GM18517 (cell line): ENCODE results near the gene ARSA.
"Not testable (repeated sequence)": the region's sequence is repeated elsewhere in the genome, so short reads cannot be mapped to it uniquely, and the experiment has no call there.

ENCODE experiments used
- ATAC-seq: cut with Tn5 transposase; IDR thresholded peaks from one replicate; pipeline ENCODE4 v1.9.1; 2021; ENCODE audit warnings: mild to moderate bottlenecking, moderate library complexity; ENCODE audit not compliant: unreplicated experiment

Gene ARSA

DNA sequence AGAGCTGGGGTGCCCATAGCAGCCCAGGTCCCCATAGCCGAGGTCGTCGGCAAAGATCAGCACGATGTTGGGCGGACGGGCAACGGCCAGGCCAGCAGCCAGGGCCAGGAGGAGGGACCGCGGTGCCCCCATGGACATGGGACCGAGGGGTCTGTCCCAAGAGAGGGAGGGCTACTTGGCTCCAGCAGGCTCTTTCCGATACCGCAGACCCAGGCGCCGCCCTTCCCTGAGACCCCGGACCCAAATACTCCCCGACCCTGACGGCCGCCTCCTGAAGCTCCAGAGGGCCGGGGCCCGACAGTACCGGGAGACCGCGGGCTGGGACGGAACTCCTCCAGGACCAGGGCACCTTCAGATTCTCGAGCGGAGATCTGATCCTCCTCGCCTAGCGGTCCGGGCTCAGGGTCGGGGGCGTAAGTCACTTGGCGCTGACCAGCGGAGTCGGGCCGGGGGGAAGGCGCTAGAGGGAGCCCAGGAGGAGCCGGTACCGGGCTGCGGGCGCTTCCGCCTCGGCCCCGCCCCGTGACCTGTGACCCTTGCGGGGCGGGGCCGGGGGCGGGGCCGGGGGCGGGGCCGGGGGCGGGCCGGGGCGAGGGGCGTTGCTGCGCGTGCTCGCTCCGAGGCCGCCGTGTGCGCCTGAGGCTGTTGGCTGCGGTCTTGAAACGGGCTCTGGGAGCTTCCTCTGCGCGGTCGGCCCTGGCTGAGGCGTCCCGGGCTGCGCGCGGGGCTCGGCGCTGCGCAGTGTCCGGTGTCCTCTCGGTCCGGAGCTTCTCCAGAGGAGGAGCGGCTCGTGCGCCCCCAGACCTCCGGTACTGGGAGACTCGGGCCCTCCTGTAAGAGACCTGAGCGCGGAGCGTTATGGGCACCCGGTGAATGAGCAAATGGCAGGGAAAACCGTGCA lies at the start of gene ARSA:
TSS of gene ARSA (minus strand) at position 511 of the 901 bp plus-strand sequence. CDS start at position 138, 373 bp downstream.
- peak; percentile 58 for ATAC-seq

DNA sequence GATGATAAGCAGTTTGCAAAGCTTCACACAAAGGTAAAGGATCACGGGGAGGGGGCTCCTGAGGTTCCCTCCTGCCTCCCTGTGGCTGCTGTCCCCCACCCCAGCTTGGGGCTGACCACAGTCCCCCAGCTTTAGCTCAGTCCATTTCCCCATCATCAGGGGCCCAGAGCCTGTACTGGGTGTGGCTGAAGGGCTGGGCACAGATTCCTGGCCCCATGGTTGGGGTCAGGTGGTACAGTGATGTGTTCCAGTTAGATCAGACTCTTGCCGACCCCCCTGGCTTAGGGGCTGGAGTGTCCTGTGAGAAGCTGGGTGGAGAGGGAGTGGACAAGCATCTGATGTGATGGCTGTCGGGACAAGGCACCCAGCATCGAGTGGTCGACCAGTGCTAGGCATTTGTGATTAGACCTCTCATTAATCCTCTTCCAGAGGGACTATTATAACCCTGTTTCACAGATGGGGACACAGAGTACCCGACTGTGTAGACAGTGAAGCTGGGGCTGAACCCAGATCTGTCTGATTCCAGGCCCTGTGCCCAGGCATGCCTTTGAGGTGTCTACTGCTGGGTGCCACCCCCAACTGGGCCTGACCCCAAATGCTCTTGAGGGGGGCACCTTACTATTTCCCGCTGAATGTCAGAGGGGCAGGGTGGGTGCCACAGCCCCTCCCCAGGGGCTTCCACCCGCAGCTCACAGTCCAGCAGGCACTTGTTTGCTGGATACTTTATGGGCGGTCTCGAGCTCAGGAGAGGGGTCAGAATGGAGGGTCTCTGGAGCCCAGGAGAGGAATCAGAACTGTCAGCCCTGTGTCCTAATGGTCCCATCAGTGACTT lies 48.9 kb upstream of the ARSA start:
- ATAC-seq: no peak

DNA sequence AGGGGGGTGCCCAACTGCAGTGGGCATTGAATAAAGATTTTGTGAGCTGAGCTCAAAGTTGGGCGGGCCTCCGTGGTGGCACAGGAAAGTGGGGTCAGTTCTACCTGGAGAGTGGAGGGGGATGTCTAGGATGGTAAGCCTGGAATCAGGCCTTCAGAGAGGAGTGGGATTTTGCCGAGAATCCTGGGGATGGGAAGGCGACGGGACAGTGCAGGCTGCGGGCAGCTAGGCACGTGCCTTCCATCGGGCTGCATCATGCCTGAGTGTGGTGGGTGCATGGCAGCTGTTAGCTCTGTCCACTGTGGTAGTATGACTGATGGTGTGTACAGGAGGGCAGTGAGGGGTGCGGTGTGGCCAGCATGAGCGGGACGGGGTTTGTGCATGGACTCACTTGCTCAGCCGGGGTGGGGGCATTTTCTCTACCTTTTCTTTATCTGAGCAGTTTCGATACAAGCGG lies 48.3 kb upstream of the ARSA start:
- no peak for ATAC-seq

DNA sequence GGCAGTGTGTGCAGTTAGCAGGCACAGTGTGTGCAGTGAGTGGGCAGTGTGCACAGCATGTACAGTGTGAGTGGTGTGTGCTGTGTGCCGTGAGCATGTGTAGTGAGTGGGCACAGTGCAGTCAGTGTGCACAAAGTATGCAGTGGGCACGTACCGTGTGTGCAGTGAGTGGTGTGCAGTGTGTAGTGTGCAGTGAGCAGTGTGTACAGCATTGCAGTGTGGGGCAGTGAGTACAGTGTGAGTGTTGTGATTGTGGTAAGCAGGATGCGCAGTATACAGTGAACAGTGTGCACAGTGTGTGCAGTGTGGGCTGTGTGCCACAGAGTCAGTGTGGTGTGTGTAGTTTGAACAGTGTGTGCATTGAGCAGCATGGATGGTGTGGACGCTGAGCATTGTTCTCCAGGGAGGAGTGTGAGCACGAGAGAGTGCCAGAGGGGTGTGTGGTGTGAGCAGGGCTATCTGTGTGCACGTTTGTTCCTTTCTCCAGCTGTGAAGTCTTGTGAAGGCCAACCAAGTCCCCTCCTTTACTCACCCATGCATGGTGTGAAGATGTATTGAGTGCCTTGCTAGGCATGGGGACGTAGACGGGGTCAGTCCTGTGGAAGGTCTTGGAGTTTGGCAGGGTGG lies 47.7 kb upstream of the ARSA start:
- no peak for ATAC-seq

DNA sequence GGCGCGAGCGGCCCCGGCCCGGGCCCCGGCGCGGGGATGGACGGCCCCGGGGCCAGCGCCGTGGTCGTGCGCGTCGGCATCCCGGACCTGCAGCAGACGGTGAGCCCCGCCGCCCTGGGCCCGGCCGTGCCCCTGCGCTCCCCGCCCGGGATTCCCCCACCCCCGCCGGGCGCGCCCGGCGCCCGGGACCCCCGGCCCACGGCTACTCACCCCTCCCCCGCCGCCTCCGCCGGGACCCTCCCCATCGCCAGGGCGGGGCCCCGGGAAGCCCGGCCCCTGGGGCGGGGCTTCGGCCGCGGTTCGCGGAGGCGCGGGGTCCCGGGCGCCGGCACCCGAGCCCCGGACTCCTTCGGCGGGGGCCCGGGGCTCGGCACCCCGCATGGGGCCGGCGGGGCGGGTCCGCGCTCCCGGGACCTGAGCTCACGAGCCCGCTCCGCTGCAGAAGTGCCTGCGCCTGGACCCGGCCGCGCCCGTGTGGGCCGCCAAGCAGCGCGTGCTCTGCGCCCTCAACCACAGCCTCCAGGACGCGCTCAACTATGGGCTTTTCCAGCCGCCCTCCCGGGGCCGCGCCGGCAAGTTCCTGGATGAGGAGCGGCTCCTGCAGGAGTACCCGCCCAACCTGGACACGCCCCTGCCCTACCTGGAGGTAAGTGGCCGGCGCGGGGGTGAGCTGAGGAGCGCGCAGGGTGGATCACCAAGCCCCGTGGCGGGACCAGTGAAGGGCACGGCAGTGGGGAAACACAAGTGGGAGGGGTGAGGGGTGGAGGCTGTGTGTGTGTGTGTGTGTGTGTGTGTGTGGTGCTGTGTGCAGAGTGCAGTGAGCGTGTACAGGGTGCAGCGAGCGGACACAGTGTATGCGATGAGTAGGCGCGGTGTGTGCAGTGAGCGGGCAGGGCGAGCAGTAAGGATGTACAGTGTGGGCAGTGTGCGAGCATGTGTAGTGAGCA lies 46.9 kb upstream of the ARSA start:
- no peak for ATAC-seq

DNA sequence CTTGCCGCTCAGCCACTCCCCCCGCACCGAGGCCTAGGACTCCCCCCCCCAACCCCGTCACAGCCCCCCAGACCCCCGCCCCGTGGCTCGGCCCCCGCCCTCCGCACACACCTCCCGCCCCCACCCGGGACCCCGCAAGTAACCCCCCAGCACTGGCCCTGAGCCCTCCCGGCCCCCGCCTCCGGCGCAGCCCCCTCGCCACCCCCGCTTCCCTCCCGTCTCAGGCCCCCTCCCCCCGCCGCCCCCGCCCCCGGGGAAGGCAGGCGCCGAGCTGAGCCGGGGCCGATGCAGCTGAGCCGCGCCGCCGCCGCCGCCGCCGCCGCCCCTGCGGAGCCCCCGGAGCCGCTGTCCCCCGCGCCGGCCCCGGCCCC lies 46.2 kb upstream of the ARSA start:
- ATAC-seq: no peak

DNA sequence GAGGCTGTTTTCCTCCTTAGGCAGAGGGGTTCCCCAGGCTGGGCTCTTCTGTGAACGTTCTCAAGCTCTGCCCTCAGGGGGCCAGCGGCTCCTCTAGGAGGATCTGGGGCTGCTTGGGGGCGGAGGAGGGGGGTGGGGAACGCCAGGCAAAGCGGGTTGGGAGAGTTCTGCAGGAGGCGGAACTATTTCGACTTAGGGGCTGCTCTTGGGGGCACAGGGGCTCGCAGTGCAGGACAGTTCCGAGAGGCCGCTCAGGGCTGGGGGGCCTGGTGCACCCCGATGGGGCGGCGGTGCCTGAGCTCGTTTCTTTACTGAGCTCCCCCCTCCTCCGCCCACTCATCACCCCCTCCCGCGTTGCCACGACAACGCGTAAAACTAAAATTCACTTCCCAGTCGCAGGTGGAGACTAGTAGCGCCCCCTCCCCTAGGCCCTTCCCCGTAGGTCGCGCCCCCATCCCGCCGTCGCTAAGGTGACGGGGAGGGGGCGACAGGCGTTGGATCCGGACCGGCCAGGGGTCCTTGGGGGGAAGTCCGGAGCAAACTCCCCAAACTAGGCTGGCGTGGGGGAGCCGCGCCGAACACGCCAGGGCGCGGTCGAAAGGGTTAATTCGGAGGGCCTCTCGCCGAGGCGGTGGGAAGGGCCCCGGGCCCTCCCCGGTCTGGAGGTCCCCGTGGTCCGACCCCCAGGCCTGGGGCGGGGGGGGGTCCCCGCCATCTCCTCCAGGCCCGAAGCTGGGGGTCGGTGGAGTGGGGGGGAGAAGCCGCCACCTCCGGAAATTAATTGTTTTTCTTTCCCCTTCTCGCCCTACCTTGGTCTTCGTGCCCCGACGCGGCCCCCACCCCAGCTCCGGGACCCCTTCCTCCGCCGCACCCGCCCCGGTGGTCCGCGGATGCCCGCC lies 45.5 kb upstream of the ARSA start:
- ATAC-seq: no peak

DNA sequence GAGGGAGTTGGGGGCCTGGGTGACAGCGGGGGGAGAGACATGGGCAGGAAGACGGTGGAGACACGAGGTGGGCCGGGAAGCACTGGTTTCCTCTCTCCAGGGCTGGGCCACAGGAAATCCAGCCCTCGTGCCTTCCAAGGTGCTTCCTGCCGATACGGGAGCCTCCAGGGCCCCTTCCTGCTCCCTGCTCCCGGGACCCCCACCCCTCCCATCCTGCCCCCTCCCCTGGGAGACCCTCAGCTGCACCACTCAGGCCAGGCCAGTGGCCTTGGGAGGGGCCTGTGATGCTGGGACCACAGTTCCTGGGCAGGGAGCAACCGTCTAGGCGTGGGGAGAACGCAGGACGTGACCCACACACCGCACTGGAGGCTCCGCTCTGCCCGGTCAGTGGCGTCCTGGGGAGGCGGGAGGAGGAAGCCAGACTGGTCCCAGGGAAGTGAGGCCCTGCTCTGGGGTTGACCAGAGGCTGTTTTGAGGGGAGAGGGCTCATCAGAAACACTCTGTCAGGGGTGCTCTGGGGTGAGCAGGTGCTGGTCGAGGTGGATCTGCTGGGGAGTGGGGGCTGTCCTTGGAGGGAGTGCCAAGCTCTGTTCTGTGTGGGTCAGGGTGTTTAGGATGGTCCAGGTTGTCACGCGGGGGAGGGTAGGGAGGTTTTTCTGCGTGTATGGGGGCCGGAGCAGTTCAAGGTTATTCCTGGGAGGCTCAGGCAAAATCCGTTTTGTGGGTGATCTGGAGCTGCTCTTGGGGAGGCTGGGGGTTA lies 44.7 kb upstream of the ARSA start, which contains the start of gene SHANK3:
TSS of gene SHANK3 (plus strand) at position 353 of the 760 bp plus-strand sequence.
- ATAC-seq: no peak

DNA sequence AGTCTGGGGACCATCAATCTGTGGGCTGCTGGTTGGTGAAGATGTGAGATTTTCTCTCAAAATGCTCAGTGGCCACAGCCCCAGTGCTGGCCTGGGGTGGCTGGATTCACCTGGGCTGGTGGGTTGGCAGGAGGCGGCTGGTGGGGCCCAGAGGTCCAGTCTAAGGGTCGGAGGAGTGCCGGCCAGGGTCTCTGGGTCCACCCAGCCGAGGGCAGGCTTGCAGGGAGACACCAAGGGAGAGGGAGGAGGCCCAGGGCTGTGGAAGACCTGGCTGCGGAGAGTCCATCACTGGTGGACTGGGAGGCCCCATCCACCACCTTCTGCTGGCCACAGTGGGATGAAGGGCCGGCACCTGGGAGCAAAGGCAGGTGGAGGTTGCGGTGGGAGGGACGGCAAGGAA lies 44.1 kb upstream of the ARSA start:
- no peak for ATAC-seq

DNA sequence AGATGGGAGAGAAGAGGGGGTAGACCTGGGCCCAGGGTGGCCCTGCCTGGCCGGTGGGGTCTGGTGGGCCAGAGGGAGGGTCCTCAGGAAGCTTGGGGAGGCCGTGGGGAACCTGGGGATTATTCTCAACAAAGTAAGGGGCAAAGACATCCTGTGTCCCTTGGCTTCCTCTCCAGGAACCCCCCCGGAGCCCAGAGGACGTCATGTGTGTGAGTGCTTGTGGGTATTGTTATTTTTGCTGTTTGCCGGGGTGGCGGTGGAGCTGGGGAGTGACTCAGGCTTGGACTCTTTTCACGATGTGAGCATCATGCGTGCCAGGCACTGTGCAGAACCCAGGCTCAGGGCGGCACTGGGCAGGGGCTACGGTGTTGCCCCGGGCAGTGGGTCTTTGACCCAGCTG lies 43.7 kb upstream of the ARSA start:
- ATAC-seq: no peak

DNA sequence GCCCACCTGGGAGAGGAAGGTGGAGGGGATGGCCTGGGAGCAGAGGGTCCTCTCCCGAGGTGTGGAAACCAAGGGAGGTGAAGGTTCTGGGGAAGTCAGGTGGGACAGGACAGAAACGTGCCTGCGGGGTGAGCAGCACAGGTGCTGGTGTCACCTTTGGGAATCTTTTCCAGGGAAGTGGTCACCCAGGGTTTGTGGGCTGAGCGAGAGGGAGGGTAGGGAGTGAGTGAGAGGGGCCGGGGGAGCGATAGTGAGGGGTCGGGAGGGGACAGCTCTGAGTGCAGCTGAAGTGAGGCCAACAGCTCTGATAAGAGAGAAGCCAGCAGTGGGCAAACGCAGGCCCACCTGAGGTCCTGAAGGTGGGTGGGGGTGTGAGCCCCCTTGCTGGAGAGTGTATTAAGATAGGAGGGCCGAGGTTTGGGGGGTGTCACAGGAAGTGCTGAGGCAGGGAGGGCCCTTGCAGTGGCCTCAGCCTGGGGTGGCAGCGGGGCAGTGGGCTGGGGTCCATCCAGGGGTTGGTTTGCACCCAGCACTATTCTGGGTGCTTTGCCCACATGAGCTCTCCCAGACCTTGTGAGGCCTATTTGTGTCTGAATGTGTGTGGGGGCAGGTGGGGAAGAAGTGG lies 43.1 kb upstream of the ARSA start:
- no peak for ATAC-seq

DNA sequence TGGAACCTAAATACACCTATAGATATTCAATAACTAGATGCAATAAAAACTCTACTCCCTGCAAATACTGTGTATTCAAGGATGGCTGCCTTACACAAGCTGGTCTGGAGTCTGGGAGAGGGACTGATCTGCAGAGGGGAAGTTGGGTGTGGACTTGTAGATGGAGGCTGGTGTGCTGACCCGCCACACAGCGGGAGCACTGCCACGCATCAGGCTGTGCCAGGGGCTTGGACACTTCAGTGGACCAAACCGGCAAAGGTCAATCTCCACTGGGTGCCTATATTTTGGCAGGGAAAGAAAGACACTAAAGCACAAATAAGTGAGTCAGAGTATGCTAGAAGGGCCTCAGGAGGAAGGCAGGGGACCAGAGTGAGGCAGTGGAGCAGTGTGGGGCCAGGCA lies 42.6 kb upstream of the ARSA start:
- ATAC-seq: no peak

DNA sequence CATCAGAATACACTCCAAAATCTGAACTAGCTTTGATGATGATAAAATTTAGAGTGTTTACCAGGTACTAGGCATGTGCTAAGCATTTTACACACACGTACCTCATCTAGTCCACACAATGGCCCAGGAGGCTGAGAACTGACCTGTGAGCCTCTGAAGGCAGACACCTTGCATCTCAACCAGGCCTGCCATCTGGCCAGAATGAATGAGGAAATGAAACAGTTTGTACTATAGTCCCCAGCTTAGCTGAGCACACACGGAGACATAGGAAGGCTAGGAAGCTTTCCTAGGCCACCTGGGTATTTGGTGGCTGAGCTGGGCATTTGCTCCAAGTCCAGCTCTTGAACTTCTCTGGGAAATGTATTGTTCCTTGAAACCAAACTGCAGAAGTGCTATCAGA lies 37.8 kb upstream of the ARSA start:
- no peak for ATAC-seq

DNA sequence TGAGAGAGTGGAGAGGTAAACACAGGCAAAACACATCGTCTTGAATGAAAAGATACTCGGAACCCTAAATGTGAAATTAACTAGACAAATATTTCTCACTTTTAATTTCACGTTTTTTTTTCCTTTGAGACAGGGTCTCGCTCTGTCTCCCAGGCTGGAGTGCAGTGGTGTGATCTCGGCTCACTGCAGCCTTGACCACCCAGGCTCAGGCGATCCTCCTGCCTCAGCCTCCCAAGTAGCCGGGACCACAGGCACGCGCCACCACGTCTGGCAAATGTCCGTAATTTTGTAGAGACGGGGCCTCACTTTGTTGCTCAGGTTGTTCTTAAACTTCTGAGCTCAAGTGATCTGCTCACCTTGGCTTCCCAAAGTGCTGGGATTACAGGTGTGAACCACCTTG lies 37.3 kb upstream of the ARSA start:
- ATAC-seq: no peak

DNA sequence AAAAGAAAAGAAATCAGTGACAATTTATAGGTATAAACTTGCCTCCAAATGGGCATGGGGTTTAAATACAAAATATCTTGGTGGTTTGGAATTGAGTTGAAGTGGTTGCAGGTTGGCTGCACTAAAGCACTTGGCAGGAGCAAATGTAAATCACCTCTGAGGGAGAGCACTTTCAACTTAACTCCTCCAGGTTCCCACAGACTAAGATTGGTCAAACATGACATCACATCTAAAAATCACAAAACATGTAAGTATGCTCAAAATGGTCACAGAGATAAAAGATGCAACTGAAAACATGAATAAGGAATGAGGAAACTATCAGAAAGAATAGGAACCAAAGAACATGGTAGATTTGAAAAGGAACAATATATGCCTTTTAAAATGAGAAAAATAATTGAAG lies 32.4 kb upstream of the ARSA start:
- no peak for ATAC-seq

DNA sequence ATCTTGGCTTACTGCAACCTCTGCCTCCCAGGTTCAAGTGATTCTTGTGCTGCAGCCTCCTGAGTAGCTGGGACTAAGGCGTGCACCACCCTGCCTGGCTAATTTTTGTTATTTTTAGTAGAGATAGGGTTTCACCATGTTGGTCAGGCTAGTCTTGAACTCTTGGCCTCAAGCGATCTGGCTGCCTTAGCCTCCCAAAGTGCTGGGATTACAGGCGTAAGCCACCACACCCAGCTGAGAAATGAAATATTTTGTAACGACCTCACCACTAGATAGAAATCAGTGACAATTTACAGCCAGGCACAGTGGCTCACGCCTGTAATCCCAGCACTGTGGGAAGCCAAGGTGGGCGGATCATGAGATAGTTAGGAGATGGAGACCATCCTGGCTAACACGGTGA lies 31.8 kb upstream of the ARSA start:
- ATAC-seq: not testable (repeated sequence)

DNA sequence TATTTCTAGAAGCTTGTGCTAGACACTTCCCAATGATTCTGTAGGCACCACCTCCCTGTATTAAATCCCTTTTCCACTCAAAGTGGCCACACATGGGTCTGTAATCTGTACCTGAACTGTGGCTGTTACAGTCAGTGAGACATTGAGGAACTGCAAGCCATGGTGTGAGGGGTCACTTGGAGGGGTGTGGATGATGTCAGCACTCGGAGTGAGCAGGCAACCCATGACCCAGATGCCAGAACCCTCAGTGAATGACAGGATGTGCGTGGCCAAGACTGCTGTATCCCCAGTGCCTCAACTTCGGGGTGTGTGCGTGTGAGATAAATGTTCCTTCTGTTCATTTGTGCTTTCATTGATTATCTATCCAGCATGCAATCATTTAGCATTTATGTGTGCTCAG lies 30.0 kb upstream of the ARSA start:
- no peak for ATAC-seq
